ENCODE measurements around the gene AGR3. TPM values are rescaled to one million over a fixed set of nuclear protein-coding genes. Genes with fewer than 3 reads are reported as not detected.

AGR3 gene
- total RNA-seq, 1 donor from 2014 or later: not detected

GRCh38 chr7:16891874-16892643 is 10.3 kb upstream of the AGR3 start:
- DNase-seq (ENCODE audit: low read depth): no peak
- TF ChIP-seq CTCF (conservative IDR thresholded peaks at IDR 0.05; ENCODE audit: low read depth, low read length): no peak
- H3K4me3 ChIP-seq (ENCODE audit: low read depth, low read length): no peak overlapping the region

DNA sequence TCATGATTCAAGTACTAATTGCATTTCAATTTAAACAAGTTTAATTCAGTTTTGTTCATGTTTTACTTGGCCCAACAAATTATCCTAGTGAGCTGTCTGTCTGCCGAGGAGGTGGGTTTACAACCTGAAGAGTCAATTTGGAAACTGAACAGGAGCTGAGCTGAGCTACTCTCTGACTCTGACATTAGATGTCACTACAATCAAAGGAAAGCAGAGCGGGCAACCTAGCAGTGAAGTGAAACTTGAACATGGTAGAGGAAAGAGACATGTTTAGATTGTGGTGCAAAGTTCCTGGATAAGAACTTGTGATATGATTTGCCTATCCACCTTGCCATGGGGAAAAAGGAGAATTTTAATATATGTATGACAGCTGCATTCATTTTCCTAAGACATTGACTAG is 9.6 kb upstream of the AGR3 start:
- peak; percentile 81 for TF ChIP-seq CTCF (conservative IDR thresholded peaks at IDR 0.05; ENCODE audit: low read depth, low read length)
- DNase-seq (ENCODE audit: low read depth): no peak
- H3K4me3 ChIP-seq (ENCODE audit: low read depth, low read length): no peak overlapping the region

DNA sequence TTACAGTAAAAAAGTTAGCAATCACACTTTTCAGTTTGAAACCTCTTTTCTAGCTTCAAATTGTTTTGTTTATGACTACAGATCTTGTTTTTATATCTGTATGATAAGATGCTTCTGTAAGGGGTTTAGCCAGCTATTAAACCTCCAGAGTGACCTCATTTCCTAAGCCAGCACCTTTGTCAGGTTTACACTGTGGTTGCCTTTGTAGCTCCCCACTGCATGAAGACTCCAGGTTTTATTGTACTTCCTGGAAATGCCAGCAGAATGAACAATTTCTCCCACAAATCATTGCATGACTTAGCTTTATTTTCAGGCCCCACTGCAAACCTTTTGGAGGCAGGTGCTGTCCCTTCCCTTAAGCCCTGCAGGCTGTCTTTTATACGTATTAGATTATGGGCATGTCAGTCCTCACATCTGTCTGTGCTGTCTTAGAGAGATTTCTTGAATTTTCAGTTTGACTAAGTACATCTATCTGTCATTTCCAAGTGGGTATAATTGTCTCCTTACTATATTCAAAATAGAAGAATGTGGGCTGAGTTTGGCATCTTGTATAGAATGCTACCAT is 8.2 kb upstream of the AGR3 start:
- no peak for TF ChIP-seq CTCF (conservative IDR thresholded peaks at IDR 0.05; ENCODE audit: low read depth, low read length)
- no peak for DNase-seq (ENCODE audit: low read depth)
- H3K4me3 ChIP-seq (ENCODE audit: low read depth, low read length): no peak overlapping the region

- no peak for TF ChIP-seq CTCF (conservative IDR thresholded peaks at IDR 0.05; ENCODE audit: low read depth, low read length)
- DNase-seq (ENCODE audit: low read depth): no peak
- no peak overlapping the region for H3K4me3 ChIP-seq (ENCODE audit: low read depth, low read length)
Measured at GRCh38 chr7:16889305-16889704, 7.5 kb upstream of the AGR3 start.

DNA sequence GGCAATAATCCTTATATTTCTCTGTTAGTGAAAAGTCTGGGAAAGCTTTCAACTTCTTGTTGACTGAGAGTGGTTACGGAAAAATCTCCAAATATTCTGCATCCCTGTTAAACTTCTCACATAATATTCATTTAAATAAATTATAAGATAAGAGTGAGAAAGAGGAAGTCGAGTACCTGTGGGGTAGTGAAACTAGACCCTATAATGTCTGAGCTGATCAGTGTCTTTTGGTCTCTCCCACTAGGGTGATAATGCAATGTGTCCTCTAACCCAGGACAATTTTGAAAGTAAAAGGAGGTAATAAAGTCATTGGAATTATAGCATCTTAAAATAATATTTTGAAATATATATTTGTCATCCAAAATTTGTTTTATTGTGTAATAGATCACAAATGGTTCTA is 2.1 kb upstream of the AGR3 start:
- no peak overlapping the region for H3K4me3 ChIP-seq (ENCODE audit: low read depth, low read length)
- no peak for TF ChIP-seq CTCF (conservative IDR thresholded peaks at IDR 0.05; ENCODE audit: low read depth, low read length)

DNA sequence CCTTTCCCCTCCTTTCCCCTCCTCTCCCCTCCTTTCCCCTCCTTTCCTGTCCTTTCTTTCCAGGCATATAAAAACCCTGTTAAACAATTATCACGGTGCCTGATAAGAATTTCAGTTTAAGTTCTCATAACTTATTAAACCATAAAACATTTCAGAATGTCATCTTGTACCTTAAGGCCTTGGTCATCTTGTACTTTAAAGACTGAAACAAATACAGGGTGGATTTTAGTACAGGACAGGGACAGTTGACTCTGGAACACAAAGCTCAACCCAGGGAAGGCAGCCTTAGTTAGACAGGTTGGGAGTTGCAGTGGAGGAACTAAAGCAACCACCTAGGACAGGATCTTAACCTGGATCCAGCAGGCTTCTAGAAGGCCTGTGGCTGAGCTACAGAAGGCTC is 1.2 kb downstream of the AGR3 start:
- H3K4me3 ChIP-seq (ENCODE audit: low read depth, low read length): no peak overlapping the region
- no peak for DNase-seq (ENCODE audit: low read depth)
- no peak for TF ChIP-seq CTCF (conservative IDR thresholded peaks at IDR 0.05; ENCODE audit: low read depth, low read length)

More for the DNA sequence above, 2.1 kb upstream of the AGR3 start:
- no peak for DNase-seq (ENCODE audit: low read depth)

DNA sequence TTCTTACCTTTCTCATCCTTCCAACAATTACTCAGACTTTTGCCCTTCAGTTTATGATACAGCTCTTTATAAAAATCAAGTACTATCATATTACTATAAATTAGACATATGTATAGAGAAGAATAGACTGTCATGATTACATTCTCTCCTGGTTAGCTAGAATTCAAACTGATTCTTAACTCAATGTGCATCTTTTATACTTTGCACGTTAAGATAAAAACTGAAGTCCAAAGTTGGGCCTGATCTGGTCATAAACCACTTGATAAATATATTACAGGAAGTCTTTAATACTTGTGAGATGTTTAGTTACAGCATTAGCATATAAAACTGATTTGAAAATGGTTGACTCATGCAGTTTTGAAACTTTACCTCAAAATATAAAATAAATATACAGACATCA is 2.6 kb downstream of the AGR3 start:
- no peak for DNase-seq (ENCODE audit: low read depth)
- no peak for TF ChIP-seq CTCF (conservative IDR thresholded peaks at IDR 0.05; ENCODE audit: low read depth, low read length)
- H3K4me3 ChIP-seq (ENCODE audit: low read depth, low read length): no peak overlapping the region

All from epithelial cell of proximal tubule (primary cell).